GM20431 (cell line): ENCODE data around the gene MYRF.

Source experiments
- in situ Hi-C: fragments of 300-500 bp; cut with MseI, MboI; formaldehyde crosslinking; loops from one replicate; pipeline ENCODE4 v1.15.0; 2020; ENCODE audit warnings: low sequenced_read_pairs; ENCODE audit not compliant: unreplicated experiment

The MYRF gene

GRCh38 chr11:61773809-61774208 lies 21.4 kb downstream of the MYRF start:
- in situ Hi-C loops: no loop called here

- in situ Hi-C loops: no loop called here
These were observed 22.0 kb downstream of the MYRF start for GRCh38 chr11:61774411-61774810.

GRCh38 chr11:61775106-61775505 lies 22.7 kb downstream of the MYRF start:
- in situ Hi-C loops: no loop called here

- in situ Hi-C loops: no loop called here
These were observed 23.4 kb downstream of the MYRF start for GRCh38 chr11:61775606-61776554.

GRCh38 chr11:61776561-61777075 lies 24.2 kb downstream of the MYRF start:
- in situ Hi-C loops: no loop called here

- in situ Hi-C loops: no loop called here
These were observed 25.0 kb downstream of the MYRF start for GRCh38 chr11:61777234-61778090.

- in situ Hi-C loops: no loop called here
These were observed 26.0 kb downstream of the MYRF start for GRCh38 chr11:61778357-61778886.

- in situ Hi-C loops: no loop called here
These were observed 26.6 kb downstream of the MYRF start for GRCh38 chr11:61778920-61779650.

- in situ Hi-C loops: no loop called here
These were observed 27.5 kb downstream of the MYRF start for GRCh38 chr11:61779666-61780525.

GRCh38 chr11:61780581-61781162 lies 28.2 kb downstream of the MYRF start:
- in situ Hi-C loops: no loop called here

- in situ Hi-C loops: no loop called here
These were observed 29.1 kb downstream of the MYRF start for GRCh38 chr11:61781585-61781984.

GRCh38 chr11:61782299-61782698 lies 29.9 kb downstream of the MYRF start:
- in situ Hi-C loops: no loop called here

GRCh38 chr11:61782841-61783240 lies 30.4 kb downstream of the MYRF start:
- in situ Hi-C loops: no loop called here

GRCh38 chr11:61783717-61784505 lies 31.5 kb downstream of the MYRF start:
- in situ Hi-C loops: no loop called here

GRCh38 chr11:61784506-61784805 lies 32.0 kb downstream of the MYRF start:
- in situ Hi-C loops: no loop called here

GRCh38 chr11:61785837-61786402 lies 33.5 kb downstream of the MYRF start:
- in situ Hi-C loops: no loop called here

- in situ Hi-C loops: no loop called here
These were observed 35.6 kb downstream of the MYRF start for GRCh38 chr11:61787928-61788491.
